ENCODE measurements around the gene DNAJC18.

DNAJC18 gene

DNA sequence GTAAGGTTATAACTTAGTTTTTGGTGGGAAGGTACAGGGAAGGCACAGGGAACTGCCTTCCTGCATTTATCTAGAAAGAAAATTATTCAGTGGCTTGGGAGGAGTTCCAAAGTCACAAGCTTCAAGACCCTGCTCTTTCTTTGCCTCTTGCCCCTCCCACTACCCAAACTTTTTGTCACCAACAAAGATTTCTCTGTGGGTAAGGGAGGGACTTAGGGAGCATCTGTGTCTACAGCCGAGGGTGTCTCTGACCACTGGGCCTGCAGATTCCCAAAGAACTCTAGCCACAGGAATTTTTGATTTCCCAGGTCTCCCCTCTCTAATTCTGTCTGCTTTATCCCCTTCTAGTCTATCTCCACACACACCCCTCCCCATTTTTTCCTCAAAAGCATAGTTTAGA lies 21.1 kb upstream of the DNAJC18 start:
- DNase-seq (ENCODE audit: low spot score), result no peak
- TF ChIP-seq CTCF (IDR thresholded peaks at IDR 0.05; ENCODE audit: extremely low read depth, insufficient read depth, missing control alignments), result no peak
- in situ Hi-C loops (cut with MboI; ENCODE audit: low pct_unique_long_range_greater_than_20kb, low sequenced_read_pairs, unreplicated experiment), result no loop called here

DNA sequence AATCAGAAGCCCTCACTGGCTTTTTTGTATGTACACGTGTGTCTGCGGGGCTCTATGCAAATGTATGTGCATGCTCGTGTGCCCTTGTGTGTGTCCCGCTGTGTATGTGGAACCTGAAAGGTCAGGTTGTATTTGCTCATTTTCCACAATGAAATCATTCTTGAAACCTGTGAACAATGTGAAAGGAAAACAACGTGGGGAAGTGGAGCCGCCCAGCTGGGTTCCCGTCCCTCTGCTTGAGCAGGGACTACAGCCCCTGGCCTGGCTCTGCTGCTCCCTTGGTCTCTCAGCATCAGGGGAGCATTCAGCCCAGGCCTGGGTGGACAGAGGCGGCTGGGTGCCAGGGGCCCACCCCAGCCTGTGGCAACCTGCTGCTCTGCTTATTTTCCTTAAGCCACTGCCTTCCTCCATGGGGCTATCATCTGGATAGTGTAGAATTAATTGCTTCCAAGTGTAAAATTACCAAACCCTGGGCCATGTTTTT lies 20.2 kb upstream of the DNAJC18 start:
- DNase-seq (ENCODE audit: low spot score), result peak; percentile 63
- TF ChIP-seq CTCF (IDR thresholded peaks at IDR 0.05; ENCODE audit: extremely low read depth, insufficient read depth, missing control alignments), result no peak
- in situ Hi-C loops (cut with MboI; ENCODE audit: low pct_unique_long_range_greater_than_20kb, low sequenced_read_pairs, unreplicated experiment), result no loop called here

DNA sequence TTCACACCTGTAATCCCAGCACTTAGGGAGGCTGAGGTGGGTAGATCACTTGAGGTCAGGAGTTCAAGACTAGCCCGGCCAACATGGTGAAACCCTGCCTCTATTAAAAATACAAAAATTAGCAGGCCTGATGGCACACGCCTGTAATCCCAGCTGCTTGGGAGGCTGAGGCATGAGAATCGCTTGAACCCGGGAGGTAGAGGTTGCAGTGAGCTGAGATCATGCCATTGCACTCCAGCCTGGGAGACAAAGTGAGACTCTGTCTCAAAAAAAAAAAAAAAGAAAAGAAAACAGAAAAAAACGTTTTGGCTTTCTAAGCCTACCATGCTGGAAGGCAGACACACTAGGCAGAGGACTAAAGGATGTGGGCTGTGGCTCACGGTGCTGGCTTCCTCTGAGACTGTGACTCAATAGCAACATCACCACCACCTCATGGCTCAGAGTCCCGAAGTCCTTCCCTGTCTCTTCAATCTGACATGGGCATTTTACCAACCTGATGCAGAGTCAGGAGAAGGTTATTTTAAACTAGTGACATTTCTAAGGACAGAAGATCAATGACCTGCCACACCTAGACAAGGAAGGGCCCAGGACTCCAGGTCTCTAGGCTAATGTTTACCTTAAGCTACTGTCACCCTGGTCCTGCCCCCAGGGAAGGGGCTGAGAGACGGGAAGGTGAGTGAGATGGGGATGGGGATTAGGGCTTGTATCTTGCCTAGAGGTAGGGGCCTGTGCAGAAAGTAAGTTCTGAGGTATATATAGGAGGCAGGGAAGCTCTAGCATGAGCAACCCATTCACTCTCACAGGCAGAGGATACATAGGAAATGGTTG lies 19.5 kb upstream of the DNAJC18 start:
- no peak for TF ChIP-seq CTCF (IDR thresholded peaks at IDR 0.05; ENCODE audit: extremely low read depth, insufficient read depth, missing control alignments)
- DNase-seq (ENCODE audit: low spot score), result peak; percentile 75
- in situ Hi-C loops (cut with MboI; ENCODE audit: low pct_unique_long_range_greater_than_20kb, low sequenced_read_pairs, unreplicated experiment), result no loop called here

- DNase-seq (ENCODE audit: low spot score), result peak; percentile 59
- in situ Hi-C loops (cut with MboI; ENCODE audit: low pct_unique_long_range_greater_than_20kb, low sequenced_read_pairs, unreplicated experiment), result no loop called here
- TF ChIP-seq CTCF (IDR thresholded peaks at IDR 0.05; ENCODE audit: extremely low read depth, insufficient read depth, missing control alignments), result peak; percentile 18
These were observed 18.5 kb upstream of the DNAJC18 start for GRCh38 chr5:139457653-139458306.

GRCh38 chr5:139457241-139457640 lies 17.9 kb upstream of the DNAJC18 start:
- no peak for TF ChIP-seq CTCF (IDR thresholded peaks at IDR 0.05; ENCODE audit: extremely low read depth, insufficient read depth, missing control alignments)
- no peak for DNase-seq (ENCODE audit: low spot score)
- in situ Hi-C loops (cut with MboI; ENCODE audit: low pct_unique_long_range_greater_than_20kb, low sequenced_read_pairs, unreplicated experiment), result no loop called here

- DNase-seq (ENCODE audit: low spot score), result no peak
- in situ Hi-C loops (cut with MboI; ENCODE audit: low pct_unique_long_range_greater_than_20kb, low sequenced_read_pairs, unreplicated experiment), result no loop called here
- TF ChIP-seq CTCF (IDR thresholded peaks at IDR 0.05; ENCODE audit: extremely low read depth, insufficient read depth, missing control alignments), result no peak
These were observed 17.5 kb upstream of the DNAJC18 start for GRCh38 chr5:139456776-139457175.
